Measurements from ENCODE around the gene PTPRM.
"Not testable (repeated sequence)": the region's sequence is repeated elsewhere in the genome, so short reads cannot be mapped to it uniquely, and the experiment has no call there.

PTPRM gene

DNA sequence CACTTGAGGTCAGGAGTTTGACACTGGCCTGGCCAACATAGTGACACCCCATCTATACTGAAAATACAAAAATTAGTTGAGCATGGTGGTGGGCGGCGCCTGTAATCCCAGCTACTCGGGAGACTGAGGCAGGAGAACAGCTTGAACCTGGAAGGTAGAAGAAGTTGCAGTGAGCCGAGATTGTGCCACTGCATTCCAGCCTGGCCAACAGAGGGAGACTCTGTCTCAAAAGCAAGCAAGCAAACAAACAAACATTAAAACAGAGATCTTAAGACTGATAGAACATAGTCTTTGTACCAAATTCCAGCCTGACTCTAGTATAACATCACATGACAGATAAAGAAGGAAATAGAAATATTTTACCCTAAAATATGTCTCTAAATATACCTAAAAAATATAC is 168.1 kb downstream of the PTPRM start:
- DNase-seq = no peak

DNA sequence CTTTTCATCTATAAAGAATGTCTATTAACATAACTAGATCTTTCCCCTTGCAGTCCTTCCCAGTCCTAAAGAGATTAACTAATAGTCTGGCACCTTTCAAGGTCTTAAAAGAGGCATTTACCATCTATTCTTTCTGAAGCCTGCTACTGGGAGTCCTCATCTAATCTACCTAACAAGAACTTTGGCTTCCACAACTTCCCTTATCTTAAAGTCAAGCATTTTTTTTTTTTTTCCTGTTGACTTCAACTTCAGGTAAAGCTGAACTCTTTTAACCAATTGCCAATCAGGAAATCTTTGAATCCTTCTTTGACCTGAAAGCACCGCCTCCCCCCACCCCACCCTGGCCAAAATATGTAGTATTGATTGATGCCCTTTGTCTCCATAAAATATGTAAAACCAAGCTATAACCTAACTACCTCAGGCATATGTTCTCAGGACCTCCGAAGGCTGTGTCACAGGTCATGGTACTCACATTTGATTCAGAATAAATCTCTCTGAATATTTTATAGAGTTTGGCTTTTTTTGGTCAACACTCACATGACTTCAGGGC is 168.6 kb downstream of the PTPRM start:
- no peak for DNase-seq

DNA sequence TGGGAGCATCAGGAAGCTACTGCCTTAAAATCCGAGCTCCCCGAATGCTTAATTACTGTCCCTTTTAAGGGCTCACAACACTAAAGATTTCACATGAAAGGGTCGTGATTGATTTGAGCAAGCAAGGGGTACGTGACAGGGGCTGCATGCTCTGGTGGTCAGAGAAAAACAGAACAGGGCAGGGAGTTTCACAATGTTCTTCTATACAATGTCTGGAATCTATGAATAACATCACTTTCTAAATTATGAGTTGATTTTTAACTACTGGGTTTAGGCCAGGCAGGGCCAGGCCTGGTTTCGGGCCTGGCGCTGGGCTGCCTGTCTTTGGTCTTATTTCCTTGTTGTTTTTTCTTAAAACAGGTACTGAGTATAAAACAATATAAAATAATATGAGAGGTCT is 169.4 kb downstream of the PTPRM start:
- not testable (repeated sequence) for DNase-seq

DNA sequence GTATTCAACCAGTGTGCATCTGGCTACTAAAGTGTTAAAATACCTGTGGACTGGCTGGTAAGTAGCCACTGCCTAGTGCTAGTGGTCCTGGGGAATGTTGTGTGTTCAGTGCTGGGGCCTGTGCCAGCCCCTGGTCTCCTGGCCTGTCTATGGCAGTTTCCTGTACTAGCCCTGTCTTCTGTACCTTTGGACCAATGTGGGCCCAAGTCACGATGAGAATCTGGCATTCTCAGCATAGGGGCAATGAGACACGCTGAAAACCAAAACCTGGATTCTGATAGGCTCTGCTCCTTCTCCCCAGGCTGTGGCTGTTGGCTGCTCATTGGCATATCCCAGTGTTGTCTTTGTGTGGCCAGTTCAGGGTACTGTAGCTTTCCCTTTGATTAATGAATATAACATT is 170.4 kb downstream of the PTPRM start:
- DNase-seq = no peak

DNA sequence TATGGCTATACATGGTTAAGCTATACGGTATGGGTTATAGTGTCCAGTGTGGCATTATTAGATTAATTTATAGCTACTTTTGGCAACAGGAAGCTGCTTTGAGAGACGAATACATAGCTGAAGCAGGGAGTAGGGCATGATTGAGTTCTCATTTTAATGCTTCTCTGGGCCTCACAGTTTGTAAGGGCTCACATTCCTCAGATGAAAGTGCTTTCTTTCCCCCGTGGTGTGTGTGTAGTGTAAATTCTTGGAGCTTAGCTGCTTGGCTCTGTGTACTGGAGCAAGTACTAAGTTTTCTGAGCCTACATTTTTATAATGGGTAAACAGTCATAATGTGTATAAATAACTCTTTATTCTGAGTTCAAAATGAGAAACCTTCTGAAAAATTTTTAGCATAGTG is 173.7 kb downstream of the PTPRM start:
- DNase-seq = no peak

DNA sequence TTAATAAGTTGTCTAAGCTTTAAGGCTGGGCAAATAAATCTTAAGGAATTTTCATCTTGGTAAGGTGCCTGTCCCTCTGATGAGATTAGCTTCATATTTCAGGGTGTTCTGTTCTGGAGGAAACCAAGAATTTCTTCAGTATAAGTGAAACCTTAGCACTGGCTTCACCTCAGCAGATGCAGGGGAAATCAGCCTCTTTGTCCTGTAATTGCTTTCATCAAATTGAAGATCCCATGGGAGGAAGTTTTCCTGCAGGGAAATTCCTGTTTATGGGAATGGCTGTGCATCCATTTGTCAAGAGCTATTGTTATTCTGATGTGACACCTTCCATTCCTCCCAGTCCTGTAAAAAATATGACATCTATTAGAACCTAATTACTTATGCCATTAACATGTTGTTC is 174.5 kb downstream of the PTPRM start:
- DNase-seq = no peak

DNA sequence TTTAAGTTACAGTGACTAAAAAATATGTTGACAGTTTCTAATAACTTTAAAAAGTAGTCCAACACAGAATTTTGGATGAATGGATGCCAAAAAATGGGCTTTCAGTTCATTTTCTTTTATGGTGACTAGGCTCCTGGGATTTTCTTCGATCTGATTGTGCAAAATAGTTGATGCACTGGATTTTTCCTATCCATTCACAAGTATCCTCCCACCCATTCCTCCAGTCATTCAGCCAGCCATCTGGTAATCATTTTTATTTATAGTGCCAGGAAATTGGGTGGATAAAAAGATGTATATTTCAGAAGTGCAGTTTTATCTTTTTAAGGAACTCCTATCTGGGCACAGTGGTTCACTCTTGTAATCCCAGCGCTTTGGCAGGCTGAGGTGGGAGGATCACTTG is 175.1 kb downstream of the PTPRM start:
- no peak for DNase-seq

DNA sequence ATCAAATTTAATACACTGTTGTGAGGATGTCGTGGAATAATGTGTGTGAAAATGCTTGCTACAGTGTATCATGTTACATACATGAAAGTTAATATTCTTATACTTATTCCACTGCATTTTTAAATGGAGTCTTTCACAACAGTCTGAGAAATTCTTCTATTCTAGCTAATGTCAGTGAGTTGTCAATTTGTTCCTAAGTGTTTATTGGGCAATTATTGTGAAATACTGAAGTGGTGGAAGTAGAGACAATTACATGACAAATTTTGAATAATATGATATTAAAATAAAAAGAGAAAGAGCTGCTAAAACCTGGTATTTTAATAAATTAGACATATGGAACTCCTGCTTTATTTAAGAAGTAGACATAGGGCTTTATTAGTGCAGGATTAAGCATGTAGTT is 176.1 kb downstream of the PTPRM start:
- DNase-seq = no peak

DNA sequence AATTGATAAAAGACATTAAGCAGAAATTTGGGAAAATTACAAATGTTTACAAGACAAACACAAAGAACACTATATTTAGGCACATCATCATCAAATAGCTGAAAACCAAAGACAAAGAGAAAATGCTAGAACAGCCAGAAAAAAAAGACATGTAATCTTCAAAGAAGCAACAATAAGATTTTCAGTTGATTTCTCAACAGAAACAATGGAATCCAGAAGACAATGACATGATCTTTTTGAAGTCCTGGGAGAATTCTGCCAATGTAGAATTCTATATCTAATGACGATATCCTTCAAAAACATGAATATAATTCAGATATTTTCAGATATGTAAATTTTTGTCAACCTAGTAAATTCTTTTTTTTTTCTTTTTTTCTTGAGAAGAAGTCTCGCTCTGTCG is 179.0 kb downstream of the PTPRM start:
- no peak for DNase-seq

DNA sequence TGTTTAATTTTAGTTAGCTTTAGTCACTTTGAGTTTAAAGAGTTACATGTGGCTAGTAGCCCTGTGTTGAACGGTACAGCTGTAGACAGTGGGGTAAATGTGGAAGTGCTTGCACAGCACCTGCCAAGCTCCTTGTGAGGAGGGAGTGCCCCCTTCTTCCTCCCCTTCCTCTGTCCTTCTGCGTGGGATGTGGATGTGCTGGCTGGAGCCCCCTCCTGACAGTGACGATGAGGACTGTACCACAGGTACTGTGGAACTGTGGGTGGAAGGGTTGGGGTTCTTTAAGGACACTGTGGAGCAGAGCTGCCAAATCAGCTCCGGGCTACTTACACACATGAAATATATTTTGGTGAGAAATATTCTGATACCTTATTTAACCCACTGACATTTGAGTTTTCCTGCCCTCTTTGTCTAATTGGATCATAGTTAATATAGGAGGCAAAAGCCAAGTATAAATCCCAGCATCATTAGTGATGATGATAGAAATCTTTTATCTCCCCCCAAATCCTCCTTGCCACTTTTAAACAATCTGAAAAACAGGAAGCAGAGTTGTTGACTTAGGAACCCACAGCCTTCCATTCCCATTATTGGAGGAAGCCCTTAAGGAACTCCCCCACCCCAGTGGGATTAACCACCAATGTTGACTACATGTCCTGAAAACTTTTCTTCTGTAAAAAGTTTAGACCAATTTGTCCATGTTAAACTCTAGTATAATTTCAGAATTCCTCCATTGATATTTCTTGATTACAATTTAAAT is 181.3 kb downstream of the PTPRM start:
- DNase-seq = no peak

DNA sequence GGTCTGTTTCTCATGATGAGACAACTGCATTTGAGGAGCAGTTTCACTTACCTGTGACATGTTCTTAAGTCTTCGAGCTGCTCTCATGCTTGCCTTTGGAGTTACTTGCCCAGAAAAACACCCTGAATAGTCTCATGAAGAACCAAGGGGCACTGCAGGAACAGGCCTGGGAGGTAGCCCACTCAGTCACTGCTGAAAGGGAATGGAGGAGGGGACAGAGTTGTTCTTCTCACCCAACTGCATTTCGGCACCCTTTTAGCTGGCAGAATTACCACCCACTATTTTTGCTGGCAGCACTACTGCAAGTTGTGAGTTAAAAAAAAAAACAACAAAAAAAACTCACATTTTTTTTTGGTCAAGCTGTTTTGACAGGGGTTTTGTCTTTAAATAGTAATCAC is 181.9 kb downstream of the PTPRM start:
- DNase-seq = no peak

DNA sequence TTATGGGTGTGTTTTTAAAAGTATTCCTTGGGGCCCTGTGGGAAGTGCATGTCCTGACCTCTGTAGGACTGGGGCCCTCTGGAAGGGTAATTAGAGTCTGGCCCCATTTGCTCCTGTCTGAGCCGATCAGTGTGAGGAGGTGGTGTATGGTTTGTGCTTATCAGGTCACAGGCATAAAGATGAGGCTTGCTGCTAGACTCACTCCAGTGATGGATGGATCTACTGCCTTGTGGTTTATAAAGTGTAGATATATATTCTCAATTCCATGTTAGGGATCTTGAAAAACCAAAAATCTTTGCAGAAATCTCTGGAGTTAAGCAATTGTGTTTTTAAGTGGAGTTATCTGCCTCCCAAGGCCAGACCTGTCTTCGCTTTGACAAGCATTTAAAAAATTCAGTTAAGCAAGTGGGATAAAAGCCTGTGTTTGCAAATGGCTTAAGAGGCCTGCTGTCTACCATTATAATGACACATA is 182.4 kb downstream of the PTPRM start:
- no peak for DNase-seq

DNA sequence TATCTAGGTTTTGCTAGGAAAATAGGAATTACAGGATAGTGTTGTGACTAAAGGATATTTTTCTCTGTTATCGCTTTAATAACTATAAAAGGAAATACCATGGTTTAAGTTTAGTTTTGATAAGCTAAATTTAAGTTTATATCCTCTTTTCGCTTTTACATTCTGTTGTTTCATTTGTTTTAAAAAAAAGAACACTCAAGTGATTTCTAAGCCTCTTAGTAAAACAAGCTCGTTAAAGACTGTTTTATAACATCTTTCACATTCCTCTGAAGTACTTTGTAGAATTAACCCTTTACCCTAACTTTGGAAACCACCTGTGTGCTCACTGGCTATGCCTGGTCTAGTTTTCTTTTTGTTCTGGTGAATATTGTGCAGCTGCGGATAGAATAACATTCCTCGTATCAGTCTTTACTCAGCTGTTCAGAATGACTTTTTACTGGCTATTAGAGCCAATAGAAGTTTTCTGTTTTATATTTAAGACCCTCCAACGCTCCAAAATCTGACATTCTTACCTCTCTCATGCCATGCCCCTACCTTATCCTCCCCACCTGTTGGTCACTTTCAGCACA is 183.1 kb downstream of the PTPRM start:
- no peak for DNase-seq

DNA sequence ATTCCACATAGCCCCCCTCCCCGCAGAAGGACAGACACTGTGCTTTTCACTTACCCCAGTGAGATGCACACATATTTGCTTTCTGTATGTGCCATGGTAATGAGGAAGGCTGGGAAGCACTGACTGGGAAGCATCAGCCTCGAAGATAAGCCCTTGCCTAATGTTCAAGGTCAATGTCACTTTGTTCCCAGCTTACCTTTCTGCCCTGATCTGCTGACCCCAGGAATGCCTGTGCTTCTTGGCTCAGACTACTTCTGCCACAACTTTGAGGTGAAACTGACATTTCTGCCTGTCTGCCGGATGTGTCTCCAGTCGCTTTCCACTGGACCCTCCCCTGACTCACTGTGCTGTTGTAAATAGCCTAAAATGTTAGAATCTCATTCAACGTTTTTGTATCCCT is 183.8 kb downstream of the PTPRM start:
- DNase-seq = no peak

DNA sequence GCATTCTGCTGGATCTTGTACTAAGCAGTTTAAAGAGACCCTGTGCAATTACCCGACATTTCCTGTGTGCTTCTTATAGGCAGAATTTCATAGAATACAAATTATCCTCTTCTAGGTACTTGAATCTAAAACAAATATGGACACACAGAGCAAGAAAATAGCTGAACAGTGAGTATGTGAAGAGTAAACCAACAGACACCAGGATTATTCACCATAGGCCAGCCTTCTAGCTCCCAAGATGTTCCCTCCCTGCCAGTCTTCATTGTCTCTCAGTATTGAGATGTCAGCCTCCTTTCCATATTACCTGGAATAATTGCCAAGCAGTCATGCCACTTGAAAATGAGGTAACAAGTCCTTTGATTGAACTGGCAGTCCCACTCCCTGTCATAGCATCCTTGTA is 187.1 kb downstream of the PTPRM start:
- no peak for DNase-seq

DNA sequence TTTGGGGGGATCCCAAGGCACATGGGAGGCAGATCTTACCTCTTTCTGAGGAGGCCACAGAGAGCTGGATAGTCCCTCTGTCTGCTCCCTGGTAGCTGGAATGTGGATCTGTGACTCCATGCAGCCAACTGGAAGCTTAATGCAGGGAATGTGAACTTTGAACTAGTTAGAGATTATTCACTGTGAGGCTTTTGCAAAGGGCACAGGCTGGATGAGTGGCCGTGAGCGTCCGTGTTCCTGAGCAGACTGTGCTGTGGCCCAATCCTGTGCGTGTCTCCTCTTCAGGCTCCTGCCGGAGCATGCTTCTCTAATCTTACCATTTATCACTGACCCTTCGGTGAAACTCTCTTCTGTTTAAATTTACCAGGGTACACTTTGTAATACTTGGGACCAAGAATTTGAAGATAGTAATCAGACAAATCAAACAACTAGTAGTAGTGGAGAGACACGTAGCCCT is 187.6 kb downstream of the PTPRM start:
- DNase-seq = no peak

DNA sequence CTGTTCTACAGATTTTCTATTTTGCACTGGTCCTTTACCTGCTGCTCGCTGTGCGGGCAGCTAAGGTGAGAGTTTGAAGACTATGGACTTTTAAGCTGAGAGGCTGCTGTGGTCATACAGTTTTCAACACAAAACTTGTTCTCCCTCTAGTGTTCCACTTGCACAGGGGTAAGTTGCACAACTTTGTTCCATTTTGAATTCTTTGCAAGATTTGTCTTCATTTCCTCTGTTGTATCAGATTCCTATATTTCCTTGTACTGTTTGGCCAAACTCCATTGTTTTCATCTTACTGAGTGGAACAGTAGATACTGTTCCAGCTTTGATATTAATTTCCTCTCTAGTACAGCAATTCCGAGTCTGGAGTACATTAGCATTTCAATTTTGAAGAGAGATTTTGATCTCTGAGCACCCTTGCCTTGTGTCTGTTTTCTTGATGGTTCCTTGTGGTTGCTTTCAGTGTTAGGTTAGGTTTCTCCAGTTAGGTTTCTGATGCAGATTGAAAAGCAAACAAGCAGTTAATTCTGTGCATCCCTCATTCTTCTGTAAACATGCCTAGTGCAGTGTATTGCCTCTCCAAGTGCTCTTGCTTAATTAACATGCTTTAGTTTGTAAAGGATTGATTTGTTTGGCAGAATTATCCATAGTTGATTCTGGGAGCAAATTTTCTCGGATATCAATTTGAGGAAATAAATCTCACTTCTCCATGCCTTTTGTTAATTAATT is 188.8 kb downstream of the PTPRM start:
- DNase-seq = no peak

DNA sequence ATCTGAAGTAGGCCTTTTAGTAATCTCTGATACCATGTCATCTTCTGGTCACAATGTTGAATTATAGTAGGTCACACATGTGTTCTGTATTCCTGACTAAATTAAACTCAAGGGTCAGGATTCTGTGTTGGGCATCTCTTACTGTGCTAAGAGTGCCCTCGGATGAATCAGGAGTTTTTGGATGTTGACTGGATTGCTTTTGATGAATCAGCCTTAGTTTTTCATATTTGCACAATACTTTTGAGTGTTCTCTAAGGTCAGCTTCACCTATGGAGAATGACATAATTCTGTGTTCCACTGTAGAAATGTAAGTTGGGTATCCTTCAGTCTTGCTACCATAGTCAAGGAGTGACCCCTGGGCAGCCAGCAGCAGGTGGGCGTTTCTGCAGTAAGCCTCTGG is 190.1 kb downstream of the PTPRM start:
- no peak for DNase-seq

DNA sequence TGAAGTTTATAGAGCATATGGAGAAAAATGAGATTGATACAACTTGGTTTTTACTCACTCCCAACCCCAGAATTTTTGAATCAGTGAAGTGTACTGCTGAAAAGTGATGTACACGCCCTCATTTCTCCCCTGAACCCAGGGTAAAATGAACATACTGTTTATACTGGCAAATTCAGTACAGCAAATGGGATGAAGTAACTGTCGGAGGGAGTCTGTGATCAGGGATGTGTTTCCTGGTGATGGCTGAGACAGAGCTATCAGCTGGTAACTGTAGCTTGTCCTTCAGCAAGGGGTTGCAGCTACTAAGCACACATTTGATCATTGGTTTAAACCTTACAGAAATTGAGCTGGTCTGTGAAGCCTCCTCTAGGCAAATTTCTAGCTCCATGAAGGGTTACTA is 191.6 kb downstream of the PTPRM start:
- no peak for DNase-seq

DNA sequence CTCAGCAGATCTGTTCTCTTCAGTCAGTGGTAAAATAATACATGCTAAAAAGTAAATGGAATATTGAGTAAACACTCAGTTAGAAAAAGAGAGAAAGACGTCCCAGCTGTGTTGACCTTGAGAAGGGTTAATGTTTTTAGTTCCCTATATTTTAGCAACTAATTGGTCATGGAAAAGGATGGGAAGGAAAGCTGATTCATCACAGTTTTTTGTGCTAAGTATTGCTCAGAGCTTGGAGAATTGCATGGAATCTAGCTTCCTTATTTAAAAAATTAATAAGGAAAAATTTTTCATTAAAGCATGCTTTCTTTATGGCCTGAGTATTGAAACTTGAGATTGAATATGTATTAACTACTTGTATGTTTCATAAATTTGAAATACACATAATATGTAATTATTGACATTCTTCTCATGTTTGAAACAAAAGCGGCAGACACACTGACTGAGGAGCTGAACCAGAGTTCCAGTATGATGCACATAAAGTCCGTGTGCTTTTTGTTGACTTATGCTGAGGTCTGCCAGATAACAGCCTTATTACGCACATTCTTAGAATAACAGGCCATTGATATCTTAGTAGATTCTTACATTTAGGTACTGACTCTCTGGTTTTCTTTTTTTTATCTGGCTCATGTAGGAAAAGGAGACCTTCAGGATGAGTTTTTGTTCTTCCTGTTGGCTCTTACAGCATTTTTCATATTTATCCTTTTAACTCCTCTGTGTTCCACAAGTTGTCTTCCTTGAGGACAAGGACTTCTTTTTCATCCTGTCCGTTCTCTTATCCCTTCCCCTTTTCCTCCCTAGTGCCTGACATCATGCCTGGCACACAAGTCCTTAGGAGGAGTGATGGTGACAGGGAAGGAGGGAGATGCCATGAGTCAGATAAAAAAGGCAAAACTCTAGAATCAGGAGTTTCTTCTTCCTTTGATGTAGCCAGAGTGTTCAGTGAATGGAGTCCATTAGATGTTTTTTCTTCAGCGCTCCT is 194.1 kb downstream of the PTPRM start:
- DNase-seq = no peak

DNA sequence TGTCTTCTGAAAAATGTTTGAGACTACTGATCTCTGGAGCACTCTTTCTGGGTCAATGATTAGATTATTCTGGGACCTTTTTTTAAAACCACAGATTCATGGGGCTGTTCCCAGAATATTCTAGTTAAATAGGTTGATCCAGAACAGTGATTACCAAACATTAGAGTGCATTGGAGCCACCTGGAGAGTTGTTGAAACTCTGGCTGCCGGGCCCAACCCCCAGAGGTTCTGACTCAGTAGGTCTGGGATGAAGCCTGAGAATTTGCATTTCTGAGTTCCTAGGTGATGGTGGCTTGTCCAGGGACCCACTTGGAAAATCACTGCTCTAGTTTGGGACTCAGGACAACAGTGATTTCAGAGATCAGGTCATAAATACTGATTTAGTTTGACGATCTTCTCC is 197.3 kb downstream of the PTPRM start:
- DNase-seq = no peak

DNA sequence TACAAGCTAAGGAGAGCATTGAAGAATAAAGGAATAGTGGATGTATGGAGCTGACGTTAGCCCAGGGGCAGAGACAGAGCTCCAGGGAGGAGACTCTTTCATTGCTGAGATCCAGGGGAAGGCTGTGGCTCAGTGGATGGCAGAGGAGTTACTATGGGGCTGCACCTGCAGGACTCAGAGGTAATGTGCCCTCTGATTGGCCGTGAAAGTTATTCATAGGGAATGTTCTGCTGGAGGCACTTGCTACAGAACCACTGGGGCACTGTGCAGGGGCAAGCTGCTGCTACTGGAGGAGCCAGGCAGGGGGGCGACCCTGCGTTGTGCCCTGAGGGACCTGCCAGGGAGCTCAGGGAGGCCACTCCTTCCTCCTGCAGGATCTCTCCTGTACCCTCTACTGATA is 199.2 kb downstream of the PTPRM start:
- no peak for DNase-seq

DNA sequence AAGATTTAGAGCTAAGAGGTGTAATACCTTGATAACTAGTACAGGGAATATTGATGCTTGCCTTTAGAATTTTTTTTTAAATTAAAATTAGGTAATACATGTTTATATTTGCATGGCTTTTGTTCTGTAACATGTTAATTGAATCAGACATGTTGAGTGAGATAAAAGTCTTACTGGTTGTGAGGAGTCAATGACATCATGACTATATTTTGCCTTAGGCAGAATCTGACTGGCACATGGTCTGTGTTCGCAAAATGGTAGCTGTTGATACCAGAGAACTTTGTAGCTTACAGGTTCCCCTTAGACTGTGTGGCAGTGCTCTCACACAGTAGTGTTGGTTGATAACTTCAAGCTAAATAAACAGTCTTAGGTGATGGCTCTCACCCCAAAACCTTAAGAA is 199.7 kb downstream of the PTPRM start:
- no peak for DNase-seq
